Measurements from ENCODE around the gene ZNF524.

The ZNF524 gene

GRCh38 chr19:55621673-55622231, 21.7 kb downstream of the ZNF524 start:
- DNase-seq: no peak

GRCh38 chr19:55622242-55622969, 22.3 kb downstream of the ZNF524 start:
- DNase-seq: no peak

GRCh38 chr19:55623130-55623529, 23.0 kb downstream of the ZNF524 start:
- DNase-seq: no peak

- no peak for DNase-seq
These were observed 23.5 kb downstream of the ZNF524 start for GRCh38 chr19:55623561-55623960.

DNA sequence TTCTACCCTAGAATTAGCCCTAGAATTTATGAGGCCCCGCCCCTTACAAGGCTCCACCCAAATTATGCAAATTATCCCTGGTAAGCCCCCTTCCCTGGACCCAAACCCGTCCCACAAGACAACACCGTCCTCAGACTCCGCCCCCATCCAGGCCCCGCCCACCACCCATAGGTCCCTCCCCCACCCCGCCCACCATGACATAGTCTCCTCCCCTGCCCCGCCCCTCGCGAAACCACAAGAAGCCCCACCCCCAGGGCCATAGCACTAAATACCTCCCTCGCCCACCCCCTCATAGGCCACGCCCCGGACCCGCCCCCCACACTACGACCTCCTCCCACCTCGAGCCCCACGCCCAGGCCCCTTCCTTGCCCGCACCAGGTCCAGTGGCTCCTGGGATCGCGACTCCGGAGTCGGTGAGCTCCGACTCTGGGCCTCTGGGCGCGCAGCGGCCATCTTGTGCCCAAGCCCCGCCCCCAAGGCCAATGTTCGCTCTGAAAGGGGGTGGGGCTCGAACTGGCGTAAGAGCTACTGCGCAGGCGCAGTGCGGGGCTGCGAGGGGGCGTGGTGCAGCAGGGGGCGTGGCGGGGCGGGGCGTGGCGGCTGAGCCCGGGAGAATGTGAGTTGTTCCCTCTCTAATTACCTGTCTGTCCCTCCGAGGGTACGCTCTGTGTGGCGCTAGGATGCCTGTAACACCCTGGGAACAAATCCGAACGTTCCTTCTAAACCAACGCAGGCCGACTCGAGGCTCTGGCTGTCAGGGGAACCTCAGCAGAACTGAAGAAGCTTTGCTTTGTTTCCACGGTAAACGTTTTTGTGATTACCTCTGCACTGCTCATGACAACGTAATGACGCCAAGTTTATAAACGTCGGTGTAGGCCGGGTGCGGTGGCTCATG, 24.3 kb downstream of the ZNF524 start, which contains the start of gene ZNF784:
Gene ZNF784, minus strand, starts transcription at position 458 of the 895 bp plus-strand sequence. Its CDS starts 5 bp downstream, at position 453.
- peak; percentile 91 for DNase-seq

DNA sequence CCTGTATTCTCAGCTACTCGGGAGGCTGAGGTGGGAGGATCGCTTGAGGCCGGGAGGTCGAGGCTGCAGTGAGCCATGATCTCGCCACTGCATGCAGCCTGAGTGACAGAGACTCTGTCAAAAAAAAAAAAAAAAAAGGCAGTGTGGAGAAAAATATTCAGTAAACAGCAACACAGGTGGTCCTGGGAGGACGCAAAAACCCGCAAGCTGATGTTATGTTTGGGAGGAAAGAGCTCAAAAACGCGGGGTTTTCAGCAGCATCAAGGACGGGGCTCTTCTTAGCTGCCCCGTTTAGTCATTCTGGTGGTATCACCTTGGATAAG, 24.9 kb downstream of the ZNF524 start:
- no peak for DNase-seq

- DNase-seq: no peak
These were observed 26.3 kb downstream of the ZNF524 start for GRCh38 chr19:55626350-55626749.

DNA sequence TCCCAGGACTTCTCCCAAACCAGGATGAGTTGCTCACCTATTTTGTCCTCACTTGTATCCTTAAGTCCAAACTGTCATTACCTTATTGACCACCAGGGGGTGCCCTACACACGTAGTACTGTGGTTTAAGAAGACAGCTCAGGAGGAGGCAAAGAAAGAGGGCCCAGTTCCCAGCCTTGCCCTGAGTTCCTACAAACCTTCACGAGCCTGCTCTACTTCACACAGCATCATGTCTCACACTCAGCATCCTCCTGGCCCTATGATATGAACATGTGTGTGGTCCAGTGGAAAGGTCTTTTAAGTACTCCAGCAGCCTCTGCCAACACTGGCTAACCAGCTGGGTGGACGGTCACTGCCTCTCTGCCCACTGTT, 32.4 kb downstream of the ZNF524 start:
- peak; percentile 88 for DNase-seq

DNA sequence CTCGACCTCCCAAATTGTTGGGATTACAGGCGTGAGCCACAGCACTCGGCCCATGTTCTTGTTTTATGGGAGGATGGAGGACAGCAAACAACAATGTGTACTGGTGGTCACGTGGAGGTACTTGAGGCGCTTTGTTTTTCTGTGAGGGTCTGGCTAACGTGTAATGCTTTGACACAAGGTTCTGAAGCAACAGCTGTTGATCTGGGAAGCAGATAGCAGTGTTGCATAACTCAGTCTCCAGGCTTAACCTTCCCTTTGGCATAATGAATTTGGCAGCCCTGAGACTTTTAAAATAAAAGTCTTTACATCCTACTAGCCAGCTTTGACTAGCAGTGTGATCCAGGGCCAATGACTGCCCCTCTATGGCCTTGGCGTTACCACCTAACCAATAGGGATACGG, 33.8 kb downstream of the ZNF524 start:
- no peak for DNase-seq

DNA sequence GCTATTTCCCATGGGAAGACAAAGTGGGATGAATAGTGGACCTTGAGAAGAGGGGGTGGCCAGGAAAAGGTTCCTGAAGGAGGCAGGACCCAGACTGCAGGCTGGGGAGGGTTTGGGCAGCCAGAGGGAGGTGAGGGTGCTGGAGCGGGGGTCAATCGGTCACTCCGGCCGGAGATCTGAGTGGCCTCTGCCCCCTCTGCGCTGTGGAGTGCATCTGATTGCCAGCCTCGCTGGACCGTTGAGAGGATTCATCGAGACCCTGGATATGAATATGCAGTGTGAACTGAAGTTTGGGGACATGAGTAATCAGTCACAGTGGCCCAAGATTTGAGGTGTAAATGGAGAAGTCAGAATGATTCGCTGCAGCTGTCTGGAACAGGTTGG, 35.2 kb downstream of the ZNF524 start:
- no peak for DNase-seq

GRCh38 chr19:55635856-55636440, 35.9 kb downstream of the ZNF524 start:
- no peak for DNase-seq

GRCh38 chr19:55636723-55637122, 36.6 kb downstream of the ZNF524 start:
- DNase-seq: no peak

- DNase-seq: no peak
These were observed 37.4 kb downstream of the ZNF524 start for GRCh38 chr19:55637534-55637933.

DNA sequence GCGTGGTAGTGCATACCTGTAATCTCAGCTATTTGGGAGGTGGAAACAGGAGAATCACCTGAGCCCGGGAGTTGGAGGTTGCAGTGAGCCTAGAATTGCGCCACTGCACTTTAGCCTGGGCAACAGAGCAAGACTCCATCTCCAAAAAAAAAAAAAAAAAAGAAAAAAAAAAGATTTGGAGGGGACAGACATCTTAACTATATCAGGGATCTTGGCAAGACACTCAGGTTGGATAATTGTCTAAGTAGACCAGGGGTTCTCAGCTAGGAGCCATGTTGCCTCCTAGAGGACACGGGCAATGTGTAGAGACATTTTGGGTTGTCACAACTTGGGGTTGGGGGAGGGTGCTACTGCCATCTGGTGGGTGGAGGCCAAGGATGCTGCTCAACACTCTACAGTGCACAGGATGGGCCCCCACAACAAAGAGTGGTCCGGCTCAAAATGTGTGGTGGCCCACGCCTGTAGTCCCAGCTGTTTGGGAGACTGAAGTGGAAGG, 38.8 kb downstream of the ZNF524 start:
- DNase-seq: peak; percentile 42

GRCh38 chr19:55640043-55640576, 40.0 kb downstream of the ZNF524 start:
- DNase-seq: peak; percentile 74

GRCh38 chr19:55640577-55641425, 40.7 kb downstream of the ZNF524 start, which contains the start of gene ZNF580:
TSS of gene ZNF580 (plus strand) at chr19:55641002. CDS start at chr19:55642509, 1,507 bp downstream.
- DNase-seq: peak; percentile 82

GRCh38 chr19:55641426-55642152, 41.5 kb downstream of the ZNF524 start:
- peak; percentile 22 for DNase-seq

DNA sequence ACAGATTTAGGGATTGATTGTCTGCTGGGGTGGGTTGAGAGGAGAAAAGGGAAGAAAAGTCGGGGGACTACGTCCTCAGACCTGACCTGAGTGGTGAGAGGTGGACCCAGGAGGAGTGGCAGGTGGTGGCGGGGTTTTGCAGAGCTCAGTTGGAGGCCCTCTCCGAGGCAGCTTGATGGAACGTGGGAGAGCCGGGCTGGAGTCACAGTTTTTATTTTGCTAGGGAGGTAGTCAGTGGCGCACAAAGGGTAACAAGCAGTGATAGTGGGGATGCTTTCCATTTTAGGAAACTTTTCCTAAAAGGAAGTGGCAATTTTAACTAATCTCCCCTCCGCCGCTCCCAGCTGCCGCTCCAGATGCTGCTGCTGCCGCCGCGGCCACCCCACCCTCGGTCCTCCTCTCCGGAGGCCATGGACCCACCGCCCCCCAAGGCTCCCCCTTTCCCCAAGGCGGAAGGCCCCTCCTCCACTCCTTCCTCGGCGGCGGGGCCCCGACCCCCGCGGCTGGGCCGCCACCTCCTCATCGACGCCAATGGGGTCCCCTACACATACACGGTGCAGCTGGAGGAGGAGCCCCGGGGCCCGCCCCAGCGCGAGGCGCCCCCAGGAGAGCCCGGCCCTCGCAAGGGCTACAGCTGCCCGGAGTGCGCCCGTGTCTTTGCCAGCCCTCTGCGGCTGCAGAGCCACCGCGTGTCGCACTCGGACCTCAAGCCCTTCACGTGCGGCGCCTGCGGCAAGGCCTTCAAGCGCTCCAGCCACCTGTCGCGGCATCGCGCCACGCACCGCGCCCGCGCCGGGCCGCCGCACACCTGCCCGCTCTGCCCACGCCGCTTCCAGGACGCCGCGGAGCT, 42.3 kb downstream of the ZNF524 start:
- no peak for DNase-seq

- peak; percentile 71 for DNase-seq
These were observed 43.2 kb downstream of the ZNF524 start, which contains the start of gene ZNF581 for GRCh38 chr19:55643003-55643886. TSS of gene ZNF581 (plus strand) at chr19:55643649. CDS start at chr19:55644572, 923 bp downstream.

Data from fibroblast of skin of right quadriceps (primary cell).